ENCODE measurements around the gene KLK3. TPM values are rescaled to one million over a fixed set of nuclear protein-coding genes. Genes with fewer than 3 reads are reported as not detected.

The KLK3 gene
- total and polyA plus RNA-seq, 2 of the 8 experiments (the other 6 are each of a cell fraction or from before 2014, with no cell fraction given) = 0.08 TPM; not detected in 1

DNA sequence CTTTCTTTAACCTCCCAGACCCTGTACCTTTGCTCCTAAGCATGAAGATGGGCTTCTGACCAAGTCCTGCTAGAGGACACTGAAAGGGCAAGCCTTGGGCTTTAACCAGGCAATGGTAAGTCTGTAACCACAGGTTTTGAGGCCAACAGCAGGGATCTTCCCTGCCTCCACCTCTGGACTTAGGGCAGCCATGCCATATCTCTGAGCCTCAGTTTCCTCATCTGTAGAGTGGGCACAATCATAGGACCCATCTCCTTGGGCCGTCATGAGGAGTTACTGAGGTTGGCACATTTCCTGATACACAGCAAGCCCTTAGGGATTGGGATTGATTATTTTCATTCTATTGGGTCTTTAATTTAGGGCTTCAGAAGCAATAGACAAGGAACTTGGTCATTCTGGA, 45.9 kb upstream of the KLK3 start:
- H3K23me2 ChIP-seq (ENCODE audit: low read depth, low read length) = peaks cover 20% of the 10 kb centered on the region; the same call in 1 of the 2 replicates

More for the DNA sequence above, 45.9 kb upstream of the KLK3 start:
- no peak overlapping the region for H2BK120ac ChIP-seq (replicated peaks; ENCODE audit: low read depth, low read length)
- no peak overlapping the region for H4K91ac ChIP-seq (replicated peaks; ENCODE audit: insufficient read length, low read length)
- no peak overlapping the region for H2BK12ac ChIP-seq (ENCODE audit: low read depth, low read length)
- H2BK5ac ChIP-seq (ENCODE audit: low read depth, low read length) = no peak overlapping the region
- peaks cover 0 to under 1% of the 10 kb centered on the region in 2 experiments for H4K20me1 ChIP-seq (replicated peaks in 1 of 2; ENCODE audit: control insufficient read depth in 1 of 2, insufficient read depth in 2 of 2, low read length in 2 of 2)
- H3K18ac ChIP-seq (ENCODE audit: extremely low read depth, low read length) = no peak overlapping the region
- peaks cover 0 to 4% (median 3%) of the 10 kb centered on the region in 4 experiments; a peak in 3 of 7 replicates for H3K27me3 ChIP-seq (replicated peaks in 1 of 4; ENCODE audit: control insufficient read depth in 3 of 4, extremely low read depth in 1 of 4, insufficient read depth in 3 of 4, low read length in 3 of 4)
- peaks cover 5% of the 10 kb centered on the region in 2 experiments for H3K79me2 ChIP-seq (ENCODE audit: control insufficient read depth in 1 of 2, insufficient read depth in 2 of 2, low read length in 2 of 2)
- FAIRE-seq (no peak), DNase-seq (ENCODE audit: low read depth in 1 of 2, low spot score in 2 of 2) (no peak)
- no peak overlapping the region for H4K5ac ChIP-seq (ENCODE audit: insufficient read length, low read depth, low read length)
- H4K8ac ChIP-seq (ENCODE audit: extremely low read depth, insufficient read depth, low read length) = no peak overlapping the region
- ChIA-PET CTCF (ENCODE audit: partially characterized antibody) (no interaction called here), POLR2A (ENCODE audit: partially characterized antibody) (interaction anchor here (0.9 to 3.0 kb wide), 2 partner anchors 12 to 15 kb away, joined by 3 to 21 read pairs; no protein-coding TSS in a partner anchor)
- H3K9me3 ChIP-seq (ENCODE audit: insufficient read depth in 2 of 2, low read depth in 1 of 2, low read length in 1 of 2) = no peaks in the 10 kb centered on the region
- H2AFZ ChIP-seq (ENCODE audit: low read length) = no peak overlapping the region
- no peak for TF ChIP-seq GTF2F1 (IDR thresholded peaks at IDR 0.05; ENCODE audit: borderline replicate concordance, low read depth, low read length)
- TF ChIP-seq SIN3A (conservative IDR thresholded peaks at IDR 0.05 in 1 of 2, IDR thresholded peaks at IDR 0.05 in 1 of 2; ENCODE audit: low read depth in 1 of 2, low read length in 2 of 2) = no peak
- TF ChIP-seq CREB1 (IDR thresholded peaks at IDR 0.05) = no peak
- no peak for TF ChIP-seq ZNF274 (IDR thresholded peaks at IDR 0.05; ENCODE audit: borderline replicate concordance, extremely low read depth, low read length)
- no peak for TF ChIP-seq SP4 (IDR thresholded peaks at IDR 0.05; ENCODE audit: low read length)
- TF ChIP-seq JUN (IDR thresholded peaks at IDR 0.05; ENCODE audit: low read depth, low read length) = no peak
- TF ChIP-seq KDM1A (IDR thresholded peaks at IDR 0.05; ENCODE audit: borderline replicate concordance, low read length) = no peak
- no peaks in the 10 kb centered on the region; the same call in 1 of the 2 replicates for H3K79me1 ChIP-seq (ENCODE audit: low read depth, low read length)
- H3K14ac ChIP-seq (ENCODE audit: insufficient read length) = no peak overlapping the region
- no peaks in the 10 kb centered on the region for H3K4me1 ChIP-seq (replicated peaks in 1 of 4; ENCODE audit: control insufficient read depth in 3 of 4, insufficient read depth in 4 of 4, low read length in 3 of 4)
- H3K4me3 ChIP-seq (ENCODE audit: extremely low read depth in 1 of 4, insufficient read depth in 2 of 4, low read depth in 3 of 4, low read length in 4 of 4) = no peak overlapping the region
- no peak overlapping the region for H2BK15ac ChIP-seq (ENCODE audit: low read length)
- H3K23ac ChIP-seq (ENCODE audit: insufficient read length) = no peak overlapping the region
- H3K56ac ChIP-seq (replicated peaks; ENCODE audit: insufficient read length, low read depth, low read length) = no peak overlapping the region
- no peak overlapping the region for H3K4ac ChIP-seq (replicated peaks; ENCODE audit: insufficient read length, low read depth, low read length)
- H3K27ac ChIP-seq (ENCODE audit: low read depth, low read length) = no peak overlapping the region
- no peak overlapping the region for H2AK5ac ChIP-seq (ENCODE audit: low read depth, low read length)
- no peak overlapping the region for H3K9ac ChIP-seq (replicated peaks in 1 of 4; ENCODE audit: extremely low read depth in 1 of 4, low read depth in 3 of 4, low read length in 3 of 4)
- H3K36me3 ChIP-seq (ENCODE audit: control insufficient read depth in 2 of 4, insufficient read depth in 4 of 4, low read length in 3 of 4) = no peaks in the 10 kb centered on the region
- 75% methylated on average over 1 of the region's 1 CpG; no CpG with 5 or more reads in 1 of the 2 experiments for WGBS, 2 experiments (ENCODE audit: extremely low coverage in 1 of 2, insufficient coverage in 1 of 2, insufficient read length in 1 of 2, insufficient replicate concordance in 2 of 2, low coverage in 1 of 2, low lambda C conversion rate in 2 of 2, missing lambda C conversion rate in 1 of 2)
- no peak overlapping the region for H3K4me2 ChIP-seq (ENCODE audit: insufficient read depth in 1 of 2, low read depth in 2 of 2, low read length in 2 of 2)
- H2BK20ac ChIP-seq (ENCODE audit: low read length) = no peak overlapping the region

Data from H1 (cell line).